GM12878 (cell line): Measurements from ENCODE around the gene DSE. TPM values are rescaled to one million over a fixed set of nuclear protein-coding genes. Genes with fewer than 3 reads are reported as not detected.

Experiments used
- ATAC-seq: fragments of 200-7000 bp; cut with Tn5 transposase; 3 replicates; pipeline ENCODE4 v1.9.1; 2020; ENCODE audit warnings: mild to moderate bottlenecking, moderate library complexity
- BruUV-seq: library from RNA; stranded (reverse); fragments of 400-500 nt; replicated peaks from 2 replicates; lab custom pipeline; 2021; lab: Mats Ljungman, UMichigan
- CTCF ChIA-PET: fragments of 300-600 bp; sonication (Branson Sonifier 250); formaldehyde crosslinking; extraction: SDS; loops from one replicate; lab custom pipeline; 2021; ENCODE audit warnings: inconsistent platforms; lab: Yijun Ruan, JAX
- POLR2A ChIA-PET: fragments of 350-600 bp; formaldehyde crosslinking; extraction: SDS; loops from one replicate; lab custom pipeline; 2021; ENCODE audit warnings: inconsistent platforms; lab: Charles Lee
- RAD21 ChIA-PET: fragments of 300-600 bp; sonication (Branson Sonifier 250); formaldehyde crosslinking; loops from one replicate; lab custom pipeline; 2023; ENCODE audit warnings: antibody characterized with exemption; ENCODE audit not compliant: unreplicated experiment; lab: Charles Lee
- SMC1A ChIA-PET: fragments of 300-600 bp; sonication (Branson Sonifier 250); formaldehyde crosslinking; loops from one replicate; lab custom pipeline; 2023; ENCODE audit not compliant: unreplicated experiment, uncharacterized antibody; lab: Charles Lee
- DNase-seq: peaks from one replicate; pipeline ENCODE4 v3.0.0-alpha.2; 2011; ENCODE audit warnings: low read depth, low spot score
- FAIRE-seq: peaks from 3 replicates; lab custom pipeline; 2011; peaks lifted over from hg19 to GRCh38; lab: Jason Lieb, UNC
- H2AFZ ChIP-seq: 2 replicates; pipeline ENCODE4 v1.6.0; 2011; ENCODE audit warnings: low read depth, low read length, control low read depth; ENCODE audit not compliant: control insufficient read depth
- H3K27ac ChIP-seq: 2 replicates; pipeline ENCODE4 v1.5.1; 2011; ENCODE audit warnings: control low read depth; ENCODE audit not compliant: control insufficient read depth, insufficient read depth
- H3K27me3 ChIP-seq, 2 experiments: replicated peaks in 1 of 2; 2 replicates each; pipeline versions ENCODE4 v1.6.0 to v1.6.1; 2011; ENCODE audit warnings: low read length in 1 of 2; ENCODE audit not compliant: control insufficient read depth in 2 of 2, insufficient read depth in 2 of 2
- H3K36me3 ChIP-seq, 2 experiments: 2 replicates each; pipeline ENCODE4 v1.5.1; 2011; ENCODE audit warnings: low read length in 1 of 2; ENCODE audit not compliant: control insufficient read depth in 2 of 2, insufficient read depth in 2 of 2
- H3K4me1 ChIP-seq: 2 replicates; pipeline ENCODE4 v1.6.1; 2011; ENCODE audit warnings: mild to moderate bottlenecking, low read length, moderate library complexity, mixed read lengths; ENCODE audit not compliant: control insufficient read depth, insufficient read depth
- H3K4me2 ChIP-seq: 2 replicates; pipeline ENCODE4 v1.6.0; 2011; ENCODE audit warnings: control low read depth; ENCODE audit not compliant: control insufficient read depth, insufficient read depth
- H3K4me3 ChIP-seq: fragments of 200-600 bp; sonication (generic); 2 replicates; pipeline ENCODE4 v1.5.1; 2016
- H3K79me2 ChIP-seq: 2 replicates; pipeline ENCODE4 v1.6.0; 2011; ENCODE audit warnings: low read length; ENCODE audit not compliant: control insufficient read depth, insufficient read depth
- H3K9ac ChIP-seq: 2 replicates; pipeline ENCODE4 v1.8.0; 2011; ENCODE audit warnings: low read length, control low read depth, mixed read lengths; ENCODE audit not compliant: control insufficient read depth, insufficient read depth
- H3K9me3 ChIP-seq: replicated peaks from 3 replicates; pipeline ENCODE4 v1.5.1; 2011; ENCODE audit warnings: mild to moderate bottlenecking, low read length; ENCODE audit not compliant: control insufficient read depth, insufficient read depth
- H4K20me1 ChIP-seq: 2 replicates; pipeline ENCODE4 v1.6.0; 2011; ENCODE audit not compliant: control insufficient read depth, insufficient read depth
- ATF7 ChIP-seq: fragments of 450-650 bp; IDR thresholded peaks from 2 replicates; pipeline ENCODE4 v1.6.1; 2016; ENCODE audit warnings: low read depth, mild to moderate bottlenecking
- BCL3 ChIP-seq: IDR thresholded peaks from 2 replicates; pipeline ENCODE4 v1.6.1; 2011; ENCODE audit warnings: borderline replicate concordance, low read depth, mild to moderate bottlenecking, moderate library complexity, low read length; ENCODE audit not compliant: insufficient read depth, poor library complexity, severe bottlenecking
- CBFB ChIP-seq: IDR thresholded peaks from 2 replicates; pipeline ENCODE4 v1.6.1; 2016; ENCODE audit warnings: antibody characterized with exemption, low read depth
- CREB1 ChIP-seq: IDR thresholded peaks from 2 replicates; pipeline ENCODE4 v1.6.1; 2012; ENCODE audit warnings: low read depth, mild to moderate bottlenecking, inconsistent platforms
- ETV6 ChIP-seq, 2 experiments: fragments of 450-650 bp in 1 of 2; IDR thresholded peaks in 1 of 2; conservative IDR thresholded peaks in 1 of 2; 2 replicates each; pipeline ENCODE4 v1.6.1; 2014; ENCODE audit warnings: antibody characterized with exemption in 1 of 2, borderline replicate concordance in 1 of 2, low read depth in 1 of 2, mild to moderate bottlenecking in 1 of 2, moderate library complexity in 1 of 2
- FOXM1 ChIP-seq: IDR thresholded peaks from 2 replicates; pipeline ENCODE4 v1.6.1; 2012; ENCODE audit warnings: low read depth, mild to moderate bottlenecking, inconsistent platforms, low read length, moderate library complexity
- KDM1A ChIP-seq: fragments of 200-600 bp; sonication (generic); IDR thresholded peaks from 2 replicates; pipeline ENCODE4 v1.6.1; 2016; ENCODE audit warnings: borderline replicate concordance
- NFIC ChIP-seq: IDR thresholded peaks from 2 replicates; pipeline ENCODE4 v1.6.1; 2012; ENCODE audit warnings: low read depth, mild to moderate bottlenecking, inconsistent platforms, low read length, moderate library complexity
- NKRF ChIP-seq: fragments of 450-650 bp; conservative IDR thresholded peaks from 2 replicates; pipeline ENCODE4 v1.6.1; 2017; ENCODE audit warnings: mild to moderate bottlenecking, moderate library complexity
- NR2F1 ChIP-seq: fragments of 450-650 bp; conservative IDR thresholded peaks from 2 replicates; pipeline ENCODE4 v1.6.1; 2017; ENCODE audit warnings: mild to moderate bottlenecking
- SIX5 ChIP-seq: IDR thresholded peaks from 2 replicates; pipeline ENCODE4 v1.6.1; 2011; ENCODE audit warnings: mild to moderate bottlenecking, low read depth, low read length, moderate library complexity; ENCODE audit not compliant: severe bottlenecking
- SP1 ChIP-seq: IDR thresholded peaks from one replicate; pipeline ENCODE4 v1.6.1; 2011; ENCODE audit warnings: low read depth, low read length
- YBX1 ChIP-seq: fragments of 450-650 bp; IDR thresholded peaks from 2 replicates; pipeline ENCODE4 v1.6.1; 2016; ENCODE audit warnings: antibody characterized with exemption
- ZNF274 ChIP-seq: IDR thresholded peaks from one replicate; pipeline ENCODE4 v1.8.0; 2011; ENCODE audit not compliant: insufficient read length, insufficient read depth
- WGBS: methylation state at CpG from one replicate; pipeline ENCODE4 v1.1.6; 2016; ENCODE audit warnings: low lambda C conversion rate; ENCODE audit not compliant: insufficient replicate concordance, insufficient coverage; ENCODE audit errors: missing lambda C conversion rate; 5-methylcytosine and 5-hydroxymethylcytosine counted together
- in situ Hi-C: fragments of 300-500 bp; cut with MboI; formaldehyde crosslinking; loops from 9 replicates; pipeline ENCODE4 v1.14.3; 2018; ENCODE audit warnings: mixed read lengths
- intact Hi-C: fragments of 100-400 bp; cut with micrococcal nuclease; formaldehyde crosslinking; loops from one replicate; pipeline ENCODE4 v1.14.2; 2022; ENCODE audit not compliant: unreplicated experiment
- polyA plus RNA-seq, 11 experiments: library from polyadenylated mRNA; depleted of rRNA in 4 of 11; unstranded in 6 of 11; stranded (reverse) in 5 of 11; fragments of >200 nt; fragmentation: Nextera tagmentation in 4 of 11; fragmentation: Illumina TruSeq in 1 of 11; extraction: Ambion mirVana in 4 of 11; extraction: Trizol in 1 of 11; gene quantifications; 1 replicate in 1 of 11; 2 replicates in 10 of 11; pipeline versions ENCODE4 v1.2.1 to v1.2.3, GENCODE V29; 2011 to 2016; ENCODE audit warnings: inconsistent platforms in 2 of 11, missing spikeins in 2 of 11, low read depth in 1 of 11
- total RNA-seq, 4 experiments: library from RNA; depleted of rRNA in 3 of 4; stranded (reverse); fragments of >200 nt in 3 of 4; fragmentation: Illumina TruSeq in 1 of 4; extraction: Trizol in 1 of 4; gene quantifications; 2 replicates each; pipeline versions ENCODE4 v1.2.1 to v1.2.3, GENCODE V29; 2013 to 2021
- TF ChIP-seq, protein P1 (sequence below): fragments of 450-650 bp; IDR thresholded peaks from 2 replicates; pipeline ENCODE4 v1.6.1; 2018; ENCODE audit warnings: mild to moderate bottlenecking, low read depth, moderate library complexity; ENCODE audit not compliant: partially characterized antibody
- TF ChIP-seq, protein P2 (sequence below): IDR thresholded peaks from 2 replicates; pipeline ENCODE4 v1.6.1; 2011; ENCODE audit warnings: low read depth, low read length, improper control_type of control experiment, borderline replicate concordance
- TF ChIP-seq, protein P3 (sequence below): fragments of 450-650 bp; IDR thresholded peaks from 2 replicates; pipeline ENCODE4 v1.6.1; 2016; ENCODE audit warnings: mild to moderate bottlenecking

Gene DSE
- total and polyA plus RNA-seq, 10 of the 15 experiments (the other 5 are each of a cell fraction or from before 2014, with no cell fraction given): 12.6 to 76.4 (median 43.0) TPM

GRCh38 chr6:116364321-116364720 is 6.4 kb upstream of the DSE start:
- CTCF ChIA-PET: no interaction called here
- TF ChIP-seq CREB1 (no peak), SP1 (no peak), ZNF274 (no peak), NKRF (no peak), NFIC (no peak), ATF7 (no peak), NR2F1 (no peak), BCL3 (no peak), YBX1 (no peak), SIX5 (no peak), FOXM1 (no peak), ETV6 (conservative IDR thresholded peaks at IDR 0.05 in 1 of 2, IDR thresholded peaks at IDR 0.05 in 1 of 2; ENCODE audit: borderline replicate concordance in 1 of 2, low read depth in 1 of 2) (no peak), KDM1A (no peak), CBFB (no peak)
- TF ChIP-seq, protein P1, sequence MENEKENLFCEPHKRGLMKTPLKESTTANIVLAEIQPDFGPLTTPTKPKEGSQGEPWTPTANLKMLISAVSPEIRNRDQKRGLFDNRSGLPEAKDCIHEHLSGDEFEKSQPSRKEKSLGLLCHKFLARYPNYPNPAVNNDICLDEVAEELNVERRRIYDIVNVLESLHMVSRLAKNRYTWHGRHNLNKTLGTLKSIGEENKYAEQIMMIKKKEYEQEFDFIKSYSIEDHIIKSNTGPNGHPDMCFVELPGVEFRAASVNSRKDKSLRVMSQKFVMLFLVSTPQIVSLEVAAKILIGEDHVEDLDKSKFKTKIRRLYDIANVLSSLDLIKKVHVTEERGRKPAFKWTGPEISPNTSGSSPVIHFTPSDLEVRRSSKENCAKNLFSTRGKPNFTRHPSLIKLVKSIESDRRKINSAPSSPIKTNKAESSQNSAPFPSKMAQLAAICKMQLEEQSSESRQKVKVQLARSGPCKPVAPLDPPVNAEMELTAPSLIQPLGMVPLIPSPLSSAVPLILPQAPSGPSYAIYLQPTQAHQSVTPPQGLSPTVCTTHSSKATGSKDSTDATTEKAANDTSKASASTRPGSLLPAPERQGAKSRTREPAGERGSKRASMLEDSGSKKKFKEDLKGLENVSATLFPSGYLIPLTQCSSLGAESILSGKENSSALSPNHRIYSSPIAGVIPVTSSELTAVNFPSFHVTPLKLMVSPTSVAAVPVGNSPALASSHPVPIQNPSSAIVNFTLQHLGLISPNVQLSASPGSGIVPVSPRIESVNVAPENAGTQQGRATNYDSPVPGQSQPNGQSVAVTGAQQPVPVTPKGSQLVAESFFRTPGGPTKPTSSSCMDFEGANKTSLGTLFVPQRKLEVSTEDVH: no peak
- TF ChIP-seq, protein P2, sequence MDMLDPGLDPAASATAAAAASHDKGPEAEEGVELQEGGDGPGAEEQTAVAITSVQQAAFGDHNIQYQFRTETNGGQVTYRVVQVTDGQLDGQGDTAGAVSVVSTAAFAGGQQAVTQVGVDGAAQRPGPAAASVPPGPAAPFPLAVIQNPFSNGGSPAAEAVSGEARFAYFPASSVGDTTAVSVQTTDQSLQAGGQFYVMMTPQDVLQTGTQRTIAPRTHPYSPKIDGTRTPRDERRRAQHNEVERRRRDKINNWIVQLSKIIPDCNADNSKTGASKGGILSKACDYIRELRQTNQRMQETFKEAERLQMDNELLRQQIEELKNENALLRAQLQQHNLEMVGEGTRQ: no peak
- TF ChIP-seq, protein P3, sequence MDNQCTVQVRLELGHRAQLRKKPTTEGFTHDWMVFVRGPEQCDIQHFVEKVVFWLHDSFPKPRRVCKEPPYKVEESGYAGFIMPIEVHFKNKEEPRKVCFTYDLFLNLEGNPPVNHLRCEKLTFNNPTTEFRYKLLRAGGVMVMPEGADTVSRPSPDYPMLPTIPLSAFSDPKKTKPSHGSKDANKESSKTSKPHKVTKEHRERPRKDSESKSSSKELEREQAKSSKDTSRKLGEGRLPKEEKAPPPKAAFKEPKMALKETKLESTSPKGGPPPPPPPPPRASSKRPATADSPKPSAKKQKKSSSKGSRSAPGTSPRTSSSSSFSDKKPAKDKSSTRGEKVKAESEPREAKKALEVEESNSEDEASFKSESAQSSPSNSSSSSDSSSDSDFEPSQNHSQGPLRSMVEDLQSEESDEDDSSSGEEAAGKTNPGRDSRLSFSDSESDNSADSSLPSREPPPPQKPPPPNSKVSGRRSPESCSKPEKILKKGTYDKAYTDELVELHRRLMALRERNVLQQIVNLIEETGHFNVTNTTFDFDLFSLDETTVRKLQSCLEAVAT: no peak

More at GRCh38 chr6:116364321-116364720, 6.4 kb upstream of the DSE start:
- H3K4me3 ChIP-seq: no peak overlapping the region
- no peak overlapping the region for H3K27ac ChIP-seq
- no peaks in the 10 kb centered on the region; the same call in 1 of the 2 replicates for H3K79me2 ChIP-seq
- H2AFZ ChIP-seq: no peak overlapping the region
- H3K9ac ChIP-seq: no peak overlapping the region
- no peak for DNase-seq
- intact Hi-C loops: no loop called here
- no peaks in the 10 kb centered on the region for H4K20me1 ChIP-seq
- no peak overlapping the region for H3K4me2 ChIP-seq
- no peaks in the 10 kb centered on the region for H3K9me3 ChIP-seq
- 92% methylated on average over 2 of the region's 2 CpGs for WGBS
- ChIA-PET POLR2A (no interaction called here), RAD21 (no interaction called here), SMC1A (interaction anchor here (0.7 kb wide), 1 partner anchor 32 kb away, joined by 4 read pairs; no protein-coding TSS in a partner anchor)
- peak; percentile 31; the same call in 1 of the 3 replicates for ATAC-seq
- no peaks in the 10 kb centered on the region for H3K36me3 ChIP-seq
- in situ Hi-C loops: no loop called here
- no peak for FAIRE-seq
- H3K4me1 ChIP-seq: peaks cover 5% of the 10 kb centered on the region; the same call in 1 of the 2 replicates
- H3K27me3 ChIP-seq: no peaks in the 10 kb centered on the region
- no TSS peak for BruUV-seq
